ENCODE results near the gene DOK4.

The DOK4 gene

DNA sequence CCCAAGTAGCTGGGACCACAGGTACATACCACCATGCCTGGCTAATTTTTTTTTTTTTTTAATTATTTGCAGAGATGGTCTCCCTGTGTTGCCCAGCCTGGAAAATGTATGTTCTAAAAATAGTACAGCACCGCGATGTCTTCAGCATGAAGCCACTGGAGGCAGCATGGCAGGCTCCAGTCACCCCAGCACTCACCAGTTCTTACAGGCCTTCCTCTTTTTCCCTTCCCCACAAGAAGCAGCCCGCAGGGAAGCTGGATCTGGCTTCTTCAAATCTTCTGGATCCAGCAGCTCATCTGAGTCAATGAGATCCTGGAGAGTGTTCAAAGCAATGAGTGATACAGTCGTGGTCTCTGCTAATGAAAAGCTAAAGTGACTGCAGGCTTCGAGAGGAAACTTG, 55.3 kb downstream of the DOK4 start:
- H3K27ac ChIP-seq (ENCODE audit: insufficient read depth, low read depth, low read length, poor library complexity, severe bottlenecking): no peak overlapping the region
- no peaks in the 10 kb centered on the region for H3K9me3 ChIP-seq (ENCODE audit: control insufficient read depth, low read length)
- H3K27me3 ChIP-seq (ENCODE audit: control insufficient read depth, insufficient read depth, low read length, poor library complexity, severe bottlenecking): no peaks in the 10 kb centered on the region
- 92 to 98% methylated on average over 5 of the region's 5 CpGs for WGBS, 2 experiments
- peaks cover 48% of the 10 kb centered on the region for H3K36me3 ChIP-seq (ENCODE audit: control insufficient read depth, insufficient read depth, low read length)
- H3K4me3 ChIP-seq (ENCODE audit: insufficient read depth, low read depth, low read length): no peak overlapping the region
- H3K4me1 ChIP-seq (ENCODE audit: control insufficient read depth, insufficient read depth, low read length): no peaks in the 10 kb centered on the region

DNA sequence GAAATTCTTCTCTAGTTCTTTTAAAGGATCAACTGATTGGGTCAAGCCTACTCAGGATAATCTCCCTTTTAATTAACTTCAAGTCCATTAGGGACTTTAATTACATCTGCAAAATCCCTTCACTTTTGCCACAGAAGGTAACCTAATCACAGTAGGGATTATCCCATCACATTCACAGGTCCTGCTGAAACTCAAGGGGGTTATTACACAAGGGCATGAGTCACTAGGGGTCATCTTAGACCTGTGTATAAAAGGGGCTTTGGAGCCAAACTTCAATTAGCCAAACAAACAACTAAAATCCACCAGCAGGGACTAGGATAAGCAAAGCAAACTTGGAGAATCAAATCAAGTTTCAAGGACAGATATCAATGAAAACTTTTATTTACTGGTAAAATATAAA, 58.5 kb downstream of the DOK4 start:
- Histone ChIP-seq H3K9me3 (ENCODE audit: control insufficient read depth, low read length) (no peaks in the 10 kb centered on the region), H3K27ac (ENCODE audit: insufficient read depth, low read depth, low read length, poor library complexity, severe bottlenecking) (no peak overlapping the region)

DNA sequence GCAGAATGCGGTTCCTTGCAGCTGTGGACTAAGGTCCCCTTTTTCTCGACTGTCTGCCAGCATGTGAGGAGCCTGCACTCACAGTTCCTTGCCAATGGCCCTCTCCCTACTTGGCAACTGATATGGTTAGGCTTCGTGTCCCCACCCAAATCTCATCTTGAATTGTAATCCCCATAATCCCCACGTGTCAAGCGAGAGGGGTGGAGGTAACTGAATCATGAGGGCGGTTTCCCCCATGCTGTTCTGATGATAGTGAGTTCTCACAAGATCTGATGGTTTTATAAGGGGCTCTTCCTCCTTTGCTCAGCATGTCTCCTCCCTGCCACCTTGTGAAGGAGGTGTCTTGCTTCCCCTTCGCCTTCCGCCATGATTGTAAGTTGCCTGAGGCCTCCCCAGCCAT, 59.0 kb downstream of the DOK4 start:
- no peaks in the 10 kb centered on the region for H3K4me1 ChIP-seq (ENCODE audit: control insufficient read depth, insufficient read depth, low read length)
- no peaks in the 10 kb centered on the region for H3K9me3 ChIP-seq (ENCODE audit: control insufficient read depth, low read length)
- peaks cover 21% of the 10 kb centered on the region for H3K36me3 ChIP-seq (ENCODE audit: control insufficient read depth, insufficient read depth, low read length)
- no peak overlapping the region for H3K27ac ChIP-seq (ENCODE audit: insufficient read depth, low read depth, low read length, poor library complexity, severe bottlenecking)
- H3K27me3 ChIP-seq (ENCODE audit: control insufficient read depth, insufficient read depth, low read length, poor library complexity, severe bottlenecking): no peaks in the 10 kb centered on the region
- WGBS, 2 experiments: 91 to 98% methylated on average over 8 of the region's 8 CpGs
- no peak overlapping the region for H3K4me3 ChIP-seq (ENCODE audit: insufficient read depth, low read depth, low read length)

More for the DNA sequence above, 58.5 kb downstream of the DOK4 start:
- H3K4me1 ChIP-seq (ENCODE audit: control insufficient read depth, insufficient read depth, low read length): no peaks in the 10 kb centered on the region
- no peak overlapping the region for H3K4me3 ChIP-seq (ENCODE audit: insufficient read depth, low read depth, low read length)
- H3K27me3 ChIP-seq (ENCODE audit: control insufficient read depth, insufficient read depth, low read length, poor library complexity, severe bottlenecking): no peaks in the 10 kb centered on the region
- H3K36me3 ChIP-seq (ENCODE audit: control insufficient read depth, insufficient read depth, low read length): peaks cover 27% of the 10 kb centered on the region

DNA sequence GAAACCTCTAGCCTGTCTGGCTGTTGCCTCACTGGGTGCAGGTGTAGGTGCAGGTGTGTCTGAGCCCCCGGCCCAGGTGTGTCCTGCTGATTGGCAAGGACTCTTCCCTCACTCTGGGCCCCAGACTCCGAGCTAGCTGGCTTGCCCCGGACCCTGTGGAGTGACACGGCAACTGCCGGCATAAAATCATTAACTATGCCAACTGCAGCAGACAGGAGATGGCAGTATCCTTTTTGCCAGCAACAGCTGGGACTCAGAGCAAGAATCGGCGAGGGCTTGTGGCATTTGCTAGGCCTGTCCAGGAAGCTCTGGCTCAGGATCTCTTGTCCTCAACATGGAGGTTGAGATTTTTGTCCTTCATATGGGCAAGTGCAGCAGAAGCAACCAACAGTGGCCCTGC, 59.9 kb downstream of the DOK4 start:
- H3K4me3 ChIP-seq (ENCODE audit: insufficient read depth, low read depth, low read length): no peak overlapping the region
- H3K9me3 ChIP-seq (ENCODE audit: control insufficient read depth, low read length): no peaks in the 10 kb centered on the region
- H3K4me1 ChIP-seq (ENCODE audit: control insufficient read depth, insufficient read depth, low read length): no peaks in the 10 kb centered on the region
- H3K27me3 ChIP-seq (ENCODE audit: control insufficient read depth, insufficient read depth, low read length, poor library complexity, severe bottlenecking): no peaks in the 10 kb centered on the region
- WGBS, 2 experiments: 94 to 95% methylated on average over 7 of the region's 7 CpGs
- H3K36me3 ChIP-seq (ENCODE audit: control insufficient read depth, insufficient read depth, low read length): peaks cover 15% of the 10 kb centered on the region
- H3K27ac ChIP-seq (ENCODE audit: insufficient read depth, low read depth, low read length, poor library complexity, severe bottlenecking): no peak overlapping the region

DNA sequence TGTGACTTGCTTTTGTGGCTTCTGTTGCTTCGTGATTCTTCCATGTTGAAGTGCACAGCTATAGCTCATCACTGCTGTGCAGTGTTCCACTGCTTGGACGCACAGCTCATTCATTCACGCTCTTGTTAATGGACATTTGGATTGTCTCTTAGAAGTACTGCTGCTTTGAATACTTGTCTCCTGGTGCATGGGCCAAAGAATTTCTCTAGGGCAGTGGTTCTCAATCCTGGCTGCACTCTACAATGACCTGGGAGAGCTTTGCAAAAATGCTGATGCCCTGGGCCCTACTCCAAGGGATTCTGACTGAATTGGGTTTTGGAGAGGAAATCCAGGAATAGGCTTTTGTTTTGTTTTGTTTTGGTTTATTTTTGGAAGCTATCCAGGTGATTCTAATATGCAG, 61.7 kb downstream of the DOK4 start:
- 95 to 96% methylated on average over 3 of the region's 3 CpGs for WGBS, 2 experiments
- H3K4me1 ChIP-seq (ENCODE audit: control insufficient read depth, insufficient read depth, low read length): no peaks in the 10 kb centered on the region
- H3K4me3 ChIP-seq (ENCODE audit: insufficient read depth, low read depth, low read length): no peak overlapping the region
- H3K9me3 ChIP-seq (ENCODE audit: control insufficient read depth, low read length): no peaks in the 10 kb centered on the region
- no peaks in the 10 kb centered on the region for H3K27me3 ChIP-seq (ENCODE audit: control insufficient read depth, insufficient read depth, low read length, poor library complexity, severe bottlenecking)
- no peak overlapping the region for H3K27ac ChIP-seq (ENCODE audit: insufficient read depth, low read depth, low read length, poor library complexity, severe bottlenecking)
- H3K36me3 ChIP-seq (ENCODE audit: control insufficient read depth, insufficient read depth, low read length): no peaks in the 10 kb centered on the region

DNA sequence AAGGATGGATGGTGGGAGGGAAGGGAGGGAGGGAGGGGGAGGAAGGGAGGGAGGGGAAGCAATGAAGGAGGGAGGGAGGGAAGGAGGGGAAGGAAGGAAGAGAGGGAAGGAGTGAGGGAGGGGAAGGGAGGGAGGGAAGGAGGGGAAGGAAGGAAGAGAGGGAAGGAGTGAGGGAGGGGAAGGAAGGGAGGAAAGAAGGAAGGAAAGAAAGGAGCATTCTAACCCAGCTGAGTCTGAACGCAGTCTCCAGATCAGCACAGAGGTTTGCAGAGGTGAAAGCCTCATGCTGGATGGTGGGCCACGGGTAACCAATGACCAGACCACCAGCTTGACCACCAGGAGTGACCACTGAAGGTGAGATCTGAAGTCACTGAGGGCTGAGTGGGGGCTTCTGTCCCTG, 63.1 kb downstream of the DOK4 start:
- peaks cover 5% of the 10 kb centered on the region for H3K4me1 ChIP-seq (ENCODE audit: control insufficient read depth, insufficient read depth, low read length)
- 89 to 90% methylated on average over 2 of the region's 2 CpGs for WGBS, 2 experiments
- no peaks in the 10 kb centered on the region for H3K9me3 ChIP-seq (ENCODE audit: control insufficient read depth, low read length)
- no peak overlapping the region for H3K27ac ChIP-seq (ENCODE audit: insufficient read depth, low read depth, low read length, poor library complexity, severe bottlenecking)
- no peaks in the 10 kb centered on the region for H3K27me3 ChIP-seq (ENCODE audit: control insufficient read depth, insufficient read depth, low read length, poor library complexity, severe bottlenecking)
- H3K4me3 ChIP-seq (ENCODE audit: insufficient read depth, low read depth, low read length): no peak overlapping the region
- H3K36me3 ChIP-seq (ENCODE audit: control insufficient read depth, insufficient read depth, low read length): no peaks in the 10 kb centered on the region

DNA sequence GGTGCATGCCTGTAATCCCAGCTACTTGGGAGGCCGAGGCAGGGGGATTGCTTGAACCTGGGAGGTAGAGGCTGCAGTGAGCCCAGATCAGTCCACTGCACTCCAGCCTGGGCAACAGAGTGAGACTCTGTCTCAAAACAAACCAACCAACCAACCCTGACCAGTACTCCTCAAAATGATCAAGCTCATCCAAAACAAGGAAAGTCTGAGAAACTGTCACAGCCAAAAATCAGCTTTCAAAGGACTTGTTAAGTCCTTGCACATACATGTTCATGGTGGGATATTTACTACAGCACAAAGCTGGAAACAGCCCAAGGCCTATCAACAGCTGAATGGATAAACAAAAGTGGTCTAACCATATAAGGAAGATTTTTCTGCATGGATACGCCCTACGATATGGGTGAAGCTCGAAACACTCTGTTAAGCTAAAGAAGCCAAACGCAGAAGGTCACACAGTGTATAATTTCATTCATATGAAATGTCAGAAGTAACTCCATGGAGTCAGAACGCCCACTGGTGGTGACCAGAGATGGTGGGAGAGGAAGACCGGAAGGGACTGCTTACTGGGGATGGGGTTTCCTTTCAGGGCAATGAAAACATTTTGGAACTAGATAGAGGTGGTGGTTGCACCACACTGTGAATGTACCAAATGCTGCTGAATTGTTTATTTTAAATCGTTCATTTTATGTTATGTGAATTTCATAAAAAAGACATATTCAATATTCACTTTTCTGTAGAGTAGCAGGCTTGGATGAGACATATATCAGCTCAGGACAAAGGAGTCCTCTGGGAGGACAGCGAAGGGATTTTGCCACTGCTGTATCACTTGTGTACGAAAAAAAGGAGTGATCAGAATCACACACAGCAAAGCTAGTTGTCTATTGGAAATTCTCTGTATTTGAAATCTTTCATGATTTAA, 64.0 kb downstream of the DOK4 start:
- WGBS, 2 experiments: 73 to 75% methylated on average over 9 of the region's 10 CpGs
- no peaks in the 10 kb centered on the region for H3K27me3 ChIP-seq (ENCODE audit: control insufficient read depth, insufficient read depth, low read length, poor library complexity, severe bottlenecking)
- H3K9me3 ChIP-seq (ENCODE audit: control insufficient read depth, low read length): no peaks in the 10 kb centered on the region
- no peak overlapping the region for H3K4me3 ChIP-seq (ENCODE audit: insufficient read depth, low read depth, low read length)
- peaks cover 8% of the 10 kb centered on the region for H3K4me1 ChIP-seq (ENCODE audit: control insufficient read depth, insufficient read depth, low read length)
- no peak overlapping the region for H3K27ac ChIP-seq (ENCODE audit: insufficient read depth, low read depth, low read length, poor library complexity, severe bottlenecking)
- no peaks in the 10 kb centered on the region for H3K36me3 ChIP-seq (ENCODE audit: control insufficient read depth, insufficient read depth, low read length)

Measured in ectodermal cell (in vitro differentiated cells).